HL-60 (cell line): ENCODE data around the gene DPP10.

Experiments used
- CTCF ChIP-seq: IDR thresholded peaks from one replicate; pipeline ENCODE4 v1.5.1; 2011; ENCODE audit warnings: low read length, control low read depth, inconsistent platforms; ENCODE audit not compliant: insufficient read depth
- POLR2AphosphoS5 ChIP-seq: IDR thresholded peaks from 2 replicates; pipeline ENCODE4 v1.6.1; 2012; ENCODE audit warnings: low read depth

- TF ChIP-seq CTCF (no peak), POLR2AphosphoS5 (no peak)
Measured at GRCh38 chr2:114526841-114527240, 84.4 kb downstream of the DPP10 start.
